Jurkat, Clone E6-1 (cell line): ENCODE measurements around the gene SLC38A9.

Source experiments
- DNase-seq: peaks from one replicate; pipeline ENCODE4 v3.0.0-alpha.2; 2011; ENCODE audit warnings: low read depth, low spot score
- H3K4me3 ChIP-seq: 2 replicates; pipeline ENCODE4 v1.5.1; 2011; ENCODE audit warnings: mild to moderate bottlenecking, low read length, control low read depth, moderate library complexity

Gene SLC38A9

DNA sequence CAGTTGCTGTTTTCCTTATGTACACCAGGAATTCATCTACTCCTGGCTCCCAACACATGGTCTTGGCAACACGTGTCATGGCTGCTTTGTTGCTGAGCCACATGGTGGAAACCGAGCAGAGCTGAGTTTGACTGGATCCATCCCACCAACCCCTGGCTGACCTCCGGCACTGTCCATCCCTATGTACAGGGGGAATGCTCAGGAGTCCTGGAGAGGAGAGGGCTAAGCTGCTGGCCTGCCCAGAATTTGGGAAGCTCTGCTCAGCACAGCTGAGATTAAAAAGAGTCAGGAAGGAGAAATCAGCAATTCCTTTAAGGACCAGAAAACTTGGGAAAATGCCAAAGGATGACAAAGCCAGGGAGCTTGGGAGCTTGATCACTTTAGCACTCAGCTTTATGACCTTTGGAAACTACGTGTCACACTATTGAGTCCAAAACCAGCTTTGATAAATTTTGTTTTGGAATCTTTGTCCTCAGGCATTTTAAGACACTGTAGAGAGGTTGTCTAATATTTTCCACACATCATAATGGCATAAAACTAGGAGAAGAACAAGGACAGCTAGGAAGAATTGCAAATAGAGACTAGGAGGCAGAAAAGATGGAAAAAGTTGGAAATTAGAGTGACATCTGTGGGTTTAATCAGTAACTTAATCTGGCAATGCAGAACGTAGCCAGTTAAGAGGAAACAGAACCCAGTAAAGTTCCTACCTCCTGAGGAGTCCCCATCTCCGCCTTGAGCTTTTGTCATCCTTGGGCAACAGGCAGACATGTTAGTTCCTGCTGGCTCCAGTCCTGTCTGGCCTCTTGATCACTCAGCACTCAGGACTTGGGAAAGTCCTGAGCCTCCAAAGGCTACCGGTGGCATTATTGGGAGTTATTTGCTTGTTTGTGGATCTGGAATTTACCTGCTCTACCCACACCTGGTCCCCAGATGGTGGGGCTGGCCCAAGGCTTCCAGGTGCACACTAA is 114.8 kb downstream of the SLC38A9 start:
- DNase-seq: no peak
- no peak overlapping the region for H3K4me3 ChIP-seq

GRCh38 chr5:55594671-55595070 is 117.5 kb downstream of the SLC38A9 start:
- no peak for DNase-seq
- H3K4me3 ChIP-seq: no peak overlapping the region

DNA sequence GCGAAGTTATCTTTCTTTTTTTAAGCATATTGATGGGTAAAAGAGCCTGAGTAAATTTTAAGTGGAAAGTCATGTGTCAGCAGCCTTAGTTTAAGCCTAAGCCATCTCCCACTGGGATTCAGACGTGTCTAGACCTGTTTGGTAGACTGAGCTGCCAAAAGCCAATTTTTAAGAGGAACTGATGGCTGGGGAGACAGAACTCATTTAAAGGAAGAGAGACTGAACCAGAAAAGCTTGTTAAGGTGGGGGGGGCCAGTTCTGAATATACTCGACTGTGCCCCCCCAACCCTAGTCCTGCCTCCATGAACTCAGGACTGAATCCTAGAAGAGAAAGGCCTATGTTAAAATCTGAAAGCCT is 119.0 kb downstream of the SLC38A9 start:
- no peak overlapping the region for H3K4me3 ChIP-seq
- no peak for DNase-seq

GRCh38 chr5:55592388-55593114 is 119.6 kb downstream of the SLC38A9 start:
- no peak for DNase-seq
- H3K4me3 ChIP-seq: no peak overlapping the region

DNA sequence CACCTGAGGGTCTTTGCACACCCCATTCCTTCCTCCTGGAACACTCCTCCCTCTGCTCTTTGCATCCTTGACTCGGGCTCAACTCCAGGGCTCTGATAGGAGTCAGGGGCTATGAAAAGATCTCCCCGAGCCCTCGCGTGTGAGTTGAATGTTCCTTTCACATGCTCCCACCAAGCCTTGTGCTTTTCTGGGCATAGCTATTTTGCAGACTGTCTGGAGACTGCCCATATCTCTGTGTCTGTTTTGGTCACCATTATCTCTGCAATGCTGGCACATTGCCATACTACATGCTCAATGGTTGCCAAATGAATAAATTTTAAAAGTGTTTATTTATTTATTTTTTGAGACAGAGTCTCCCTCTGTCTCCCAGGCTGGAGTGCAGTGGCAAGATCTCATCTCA is 120.4 kb downstream of the SLC38A9 start:
- H3K4me3 ChIP-seq: no peak overlapping the region
- DNase-seq: no peak

DNA sequence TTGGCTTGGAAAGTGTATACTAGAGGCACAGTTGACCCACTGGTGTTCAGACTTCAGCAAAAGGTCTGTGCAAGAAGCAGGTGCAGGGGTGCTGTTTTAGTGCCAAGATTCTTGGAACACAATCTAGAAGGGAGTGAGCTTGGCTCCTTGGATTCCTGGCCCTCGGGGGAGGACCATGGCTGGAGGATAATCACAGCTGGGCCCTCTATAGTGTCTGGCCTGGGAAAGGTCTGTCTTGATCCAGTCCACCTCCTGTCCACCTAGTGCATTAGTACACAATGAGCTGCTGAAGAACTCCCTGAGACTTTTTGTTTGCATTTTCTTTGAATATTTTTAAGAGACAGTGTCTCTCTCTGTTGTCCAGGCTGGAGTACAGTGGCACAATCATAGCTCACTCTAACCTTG is 126.9 kb downstream of the SLC38A9 start:
- DNase-seq: no peak
- H3K4me3 ChIP-seq: no peak overlapping the region

DNA sequence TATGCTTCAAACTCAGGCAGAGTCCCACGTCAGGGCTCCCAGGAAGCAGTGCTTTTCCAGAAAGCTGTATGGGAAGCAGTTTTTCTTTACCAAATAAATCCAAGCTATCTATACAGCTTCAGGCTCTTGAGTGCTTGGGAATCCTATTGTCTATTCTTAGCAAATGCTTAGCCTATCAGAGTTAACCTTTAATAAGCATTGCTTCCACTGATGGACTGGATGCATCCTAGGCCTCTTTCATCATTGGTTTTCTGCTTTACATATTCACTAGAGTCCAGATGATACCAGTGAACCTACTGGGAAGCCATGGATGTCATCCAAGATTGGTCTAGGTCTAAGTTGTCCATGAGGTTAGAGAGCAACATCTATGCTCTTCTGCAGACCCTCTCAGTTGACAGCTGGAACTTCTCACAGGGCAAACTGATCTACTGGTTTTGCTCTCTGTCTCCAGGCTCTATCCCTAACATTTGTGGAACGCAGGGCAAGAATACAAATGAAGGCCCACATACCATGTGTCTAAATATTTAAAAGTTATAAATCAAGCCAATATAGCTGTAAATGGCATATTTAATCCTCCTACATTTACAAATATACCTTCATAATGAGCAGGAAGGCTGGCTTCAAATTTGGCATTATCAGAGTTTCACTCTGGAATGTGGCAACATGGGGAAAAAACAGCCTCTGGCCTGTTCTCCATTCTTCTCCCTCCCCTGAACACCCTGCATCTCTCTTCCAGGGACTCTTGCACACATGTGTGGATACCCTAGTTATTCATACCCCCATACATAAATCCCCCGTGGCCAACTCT is 127.5 kb downstream of the SLC38A9 start:
- DNase-seq: no peak

GRCh38 chr5:55583578-55583977 is 128.5 kb downstream of the SLC38A9 start:
- no peak for DNase-seq

More for the DNA sequence above, 127.5 kb downstream of the SLC38A9 start:
- no peak overlapping the region for H3K4me3 ChIP-seq

GRCh38 chr5:55582256-55582655 is 129.9 kb downstream of the SLC38A9 start:
- peak; percentile 31 for DNase-seq
- H3K4me3 ChIP-seq: no peak overlapping the region

More at GRCh38 chr5:55583578-55583977, 128.5 kb downstream of the SLC38A9 start:
- no peak overlapping the region for H3K4me3 ChIP-seq

DNA sequence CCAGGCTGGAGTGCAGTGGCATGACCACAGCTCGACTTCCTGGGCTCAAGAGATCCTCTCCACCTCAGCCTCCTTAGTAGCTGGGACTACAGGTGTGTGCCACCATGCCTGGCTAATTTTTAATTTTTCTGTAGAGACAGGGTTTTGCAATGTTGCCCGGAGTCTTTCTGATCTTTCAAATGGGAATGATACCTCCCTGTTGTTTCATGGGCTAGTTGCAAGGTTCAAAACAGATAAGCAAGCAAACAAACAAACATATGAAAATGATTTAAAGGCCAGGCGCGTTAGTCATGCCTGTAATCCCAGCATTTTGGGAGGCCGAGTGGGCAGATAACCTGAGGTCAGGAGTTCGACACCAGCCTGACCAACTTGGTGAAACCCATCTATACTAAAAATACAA is 132.1 kb downstream of the SLC38A9 start:
- H3K4me3 ChIP-seq: no peak overlapping the region
- DNase-seq: no peak

- H3K4me3 ChIP-seq: no peak overlapping the region
- no peak for DNase-seq
Observed at GRCh38 chr5:55578771-55579170, 133.4 kb downstream of the SLC38A9 start.

- DNase-seq: no peak
- H3K4me3 ChIP-seq: no peak overlapping the region
Observed at GRCh38 chr5:55577353-55578060, 134.6 kb downstream of the SLC38A9 start.

- H3K4me3 ChIP-seq: no peak overlapping the region
- no peak for DNase-seq
Observed at GRCh38 chr5:55576661-55577060, 135.5 kb downstream of the SLC38A9 start.
